VCaP (cell line): Measurements from ENCODE around the gene CDCA7L.

ENCODE experiments used
- H3K27ac ChIP-seq: fragments of 450-650 bp; 2 replicates; pipeline ENCODE4 v1.5.1; 2017
- TF ChIP-seq, protein P1 (sequence below): fragments of 450-650 bp; conservative IDR thresholded peaks from 2 replicates; pipeline ENCODE4 v1.5.1; 2017; ENCODE audit warnings: mild to moderate bottlenecking, moderate library complexity

CDCA7L gene

DNA sequence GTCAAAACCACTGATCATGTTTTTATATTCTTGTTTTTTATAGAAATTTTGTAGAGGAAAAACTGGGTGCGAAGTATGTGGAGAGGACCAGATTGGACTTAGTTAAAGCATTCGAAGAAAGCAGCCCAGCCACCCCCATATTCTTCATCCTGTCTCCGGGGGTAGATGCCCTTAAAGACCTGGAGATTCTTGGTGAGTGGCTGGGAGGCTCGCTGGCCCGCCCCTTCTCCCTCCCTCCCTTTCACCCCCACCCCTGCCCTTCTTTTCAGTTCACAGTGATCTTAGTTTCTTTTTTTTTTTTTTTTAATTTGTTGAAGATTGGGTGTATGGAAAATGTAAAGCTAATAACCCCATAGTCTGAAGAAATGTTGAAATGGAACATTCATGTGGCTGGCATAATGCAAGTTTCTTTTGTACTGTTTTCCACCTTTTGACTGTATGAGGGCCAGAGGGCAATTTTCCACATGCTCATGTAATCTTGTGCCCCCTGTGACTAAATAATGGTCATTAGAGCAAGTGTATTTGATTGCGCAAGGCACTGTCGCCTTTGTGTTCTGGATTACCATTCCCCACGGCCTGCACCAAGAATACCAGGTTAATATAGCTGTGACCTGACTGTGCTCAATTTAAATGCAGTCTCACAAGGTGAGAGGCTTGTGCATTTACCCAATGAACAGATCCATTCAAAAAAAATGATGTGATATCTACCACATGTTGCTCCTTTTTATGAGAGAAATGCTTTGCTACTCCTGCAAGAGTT, 77.7 kb downstream of the CDCA7L start:
- no peak overlapping the region for H3K27ac ChIP-seq
- TF ChIP-seq, protein P1, sequence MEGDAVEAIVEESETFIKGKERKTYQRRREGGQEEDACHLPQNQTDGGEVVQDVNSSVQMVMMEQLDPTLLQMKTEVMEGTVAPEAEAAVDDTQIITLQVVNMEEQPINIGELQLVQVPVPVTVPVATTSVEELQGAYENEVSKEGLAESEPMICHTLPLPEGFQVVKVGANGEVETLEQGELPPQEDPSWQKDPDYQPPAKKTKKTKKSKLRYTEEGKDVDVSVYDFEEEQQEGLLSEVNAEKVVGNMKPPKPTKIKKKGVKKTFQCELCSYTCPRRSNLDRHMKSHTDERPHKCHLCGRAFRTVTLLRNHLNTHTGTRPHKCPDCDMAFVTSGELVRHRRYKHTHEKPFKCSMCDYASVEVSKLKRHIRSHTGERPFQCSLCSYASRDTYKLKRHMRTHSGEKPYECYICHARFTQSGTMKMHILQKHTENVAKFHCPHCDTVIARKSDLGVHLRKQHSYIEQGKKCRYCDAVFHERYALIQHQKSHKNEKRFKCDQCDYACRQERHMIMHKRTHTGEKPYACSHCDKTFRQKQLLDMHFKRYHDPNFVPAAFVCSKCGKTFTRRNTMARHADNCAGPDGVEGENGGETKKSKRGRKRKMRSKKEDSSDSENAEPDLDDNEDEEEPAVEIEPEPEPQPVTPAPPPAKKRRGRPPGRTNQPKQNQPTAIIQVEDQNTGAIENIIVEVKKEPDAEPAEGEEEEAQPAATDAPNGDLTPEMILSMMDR, result no peak

DNA sequence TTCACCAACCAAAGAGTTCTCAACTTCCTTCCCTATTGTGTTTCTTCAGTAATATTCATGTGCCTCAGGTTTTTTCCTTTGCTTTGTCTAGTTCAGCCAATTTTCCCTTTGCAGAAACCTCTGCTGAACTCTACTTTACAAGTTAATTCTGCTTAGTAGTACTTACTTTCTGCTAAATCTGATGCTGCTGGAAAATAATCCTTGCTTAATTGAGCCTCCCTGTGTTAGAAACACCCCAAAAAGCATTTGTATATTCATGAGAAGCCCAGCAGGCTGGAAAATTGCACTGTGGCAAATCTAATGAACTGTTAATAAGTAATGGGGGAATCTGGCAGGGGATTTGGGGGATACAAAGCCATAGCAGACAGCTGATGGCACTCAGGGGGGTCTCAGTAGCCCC, 78.5 kb downstream of the CDCA7L start:
- H3K27ac ChIP-seq, result no peak overlapping the region

DNA sequence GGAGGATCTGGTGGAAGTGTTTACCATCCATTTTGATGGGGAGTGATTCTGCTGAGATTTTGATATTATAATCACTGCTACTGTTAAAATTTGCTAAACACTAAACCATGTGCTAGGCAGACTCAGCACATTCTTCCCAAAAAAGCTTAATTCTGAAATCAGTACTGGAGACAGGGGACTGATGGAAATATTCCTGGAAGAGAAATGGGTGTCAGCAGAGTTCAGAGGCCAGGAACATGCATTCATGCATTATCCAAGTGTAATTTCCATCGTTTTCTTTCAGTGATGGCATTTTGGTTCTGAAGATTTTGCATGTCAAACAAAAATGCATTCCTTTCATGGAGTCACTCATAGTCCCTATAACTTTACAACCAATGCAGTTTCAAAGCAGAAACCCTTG, 79.0 kb downstream of the CDCA7L start:
- TF ChIP-seq, protein P1, result no peak
- H3K27ac ChIP-seq, result peak overlapping the region; percentile 49; the same call in 1 of the 2 replicates

More for the DNA sequence above, 78.5 kb downstream of the CDCA7L start:
- TF ChIP-seq, protein P1, result no peak

DNA sequence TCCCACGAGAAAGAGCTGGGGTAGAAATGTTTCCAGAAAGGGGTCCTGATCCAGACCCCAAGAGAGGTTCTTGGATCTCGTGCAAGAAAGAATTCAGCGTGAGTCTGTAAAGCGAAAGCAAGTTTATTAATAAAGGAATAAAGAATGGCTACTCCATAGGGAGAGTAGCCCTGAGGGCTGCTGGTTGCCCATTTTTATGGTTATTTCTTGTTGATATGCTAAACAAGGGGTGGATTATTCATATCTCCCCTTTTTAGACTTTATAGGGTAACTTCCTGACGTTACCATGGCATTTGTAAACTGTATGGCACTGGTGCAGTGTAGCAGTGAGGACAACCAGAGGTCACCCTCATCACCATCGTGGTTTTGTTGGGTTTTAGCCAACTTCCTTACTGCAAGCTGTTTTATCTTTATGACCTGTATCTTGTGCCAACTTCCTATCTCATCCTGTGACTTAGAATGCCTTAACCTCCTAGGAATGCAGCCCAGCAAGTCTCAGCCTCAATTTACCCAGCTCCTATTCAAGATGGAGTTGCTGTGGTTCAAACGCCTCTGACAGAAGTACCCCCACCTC, 80.0 kb downstream of the CDCA7L start:
- H3K27ac ChIP-seq, result peak overlapping the region; percentile 49; the same call in 1 of the 2 replicates

DNA sequence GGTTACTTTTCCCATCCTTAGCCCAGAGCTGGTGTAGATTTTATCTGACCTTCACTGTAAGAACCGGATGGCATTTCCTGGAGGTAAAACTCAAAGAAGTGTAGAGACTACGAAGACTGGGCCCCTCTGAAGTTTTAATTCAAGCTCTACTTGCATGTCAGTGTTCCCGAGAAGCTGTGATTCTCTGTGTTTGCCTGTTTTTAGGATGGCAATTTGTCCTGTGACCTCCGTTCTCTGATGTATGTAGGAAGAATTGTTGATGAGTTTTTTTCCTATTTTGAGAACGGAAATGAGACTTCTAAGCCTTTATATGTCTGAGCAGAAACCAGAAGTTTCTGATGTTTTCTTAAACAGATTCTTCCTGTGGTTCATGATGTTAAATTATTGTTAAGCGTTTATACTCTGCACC, 94.1 kb downstream of the CDCA7L start:
- TF ChIP-seq, protein P1, result no peak
- H3K27ac ChIP-seq, result no peak overlapping the region
